ENCODE data around the gene TMEM39A. TPM values are rescaled to one million over a fixed set of nuclear protein-coding genes. Genes with fewer than 3 reads are reported as not detected.

Gene TMEM39A
- total and polyA plus RNA-seq, 2 donors (not counting 3 experiments of a cell fraction or from before 2014, with no cell fraction given) = 44.6 to 56.0 TPM

DNA sequence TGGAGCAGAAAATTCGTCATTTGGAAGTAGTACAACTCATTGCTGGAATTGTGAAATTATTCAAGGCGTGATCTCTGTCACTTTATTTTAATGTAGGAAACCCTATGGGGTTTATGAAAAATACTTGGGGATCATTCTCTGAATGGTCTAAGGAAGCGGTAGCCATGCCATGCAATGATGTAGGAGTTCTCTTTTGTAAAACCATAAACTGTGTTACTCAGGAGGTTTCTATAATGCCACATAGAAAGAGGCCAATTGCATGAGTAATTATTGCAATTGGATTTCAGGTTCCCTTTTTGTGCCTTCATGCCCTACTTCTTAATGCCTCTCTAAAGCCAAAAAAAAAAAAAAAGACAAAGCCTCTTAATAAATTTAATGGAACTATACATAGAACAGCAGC is 29.4 kb upstream of the TMEM39A start:
- BruUV-seq (replicated peaks) = no TSS peak
- dilution Hi-C loops (cut with MboI; ENCODE audit: extremely low pct_ligation_motif_present, low sequenced_read_pairs) = no loop called here
- CTCF ChIA-PET = no interaction called here

More for the DNA sequence above, 29.4 kb upstream of the TMEM39A start:
- POLR2A ChIA-PET = no interaction called here
- DNase-seq (ENCODE audit: low read depth, low spot score) = no peak
- no peak overlapping the region for H3K4me3 ChIP-seq (replicated peaks in 1 of 3; ENCODE audit: insufficient read depth in 1 of 3, low read depth in 1 of 3, low read length in 3 of 3)
- no peaks in the 10 kb centered on the region for H3K9me3 ChIP-seq (replicated peaks; ENCODE audit: control insufficient read depth, insufficient read depth, low read length)
- H3K9me1 ChIP-seq (replicated peaks; ENCODE audit: control insufficient read depth, extremely low read depth, insufficient read depth, low read length) = no peaks in the 10 kb centered on the region
- FAIRE-seq = no peak
- H3K27me3 ChIP-seq (ENCODE audit: control insufficient read depth in 2 of 2, insufficient read depth in 2 of 2, low read length in 2 of 2) = no peaks in the 10 kb centered on the region
- no peaks in the 10 kb centered on the region for H3K79me2 ChIP-seq (ENCODE audit: control insufficient read depth, insufficient read depth, low read length)
- H2AFZ ChIP-seq (ENCODE audit: low read depth, low read length) = no peak overlapping the region
- no peak overlapping the region for H3K9ac ChIP-seq (replicated peaks; ENCODE audit: extremely low read depth, insufficient read depth, low read length)
- no peak overlapping the region for H3K27ac ChIP-seq (ENCODE audit: insufficient read depth, low read depth, low read length)
- H3K36me3 ChIP-seq (ENCODE audit: control insufficient read depth in 2 of 2, extremely low read depth in 1 of 2, insufficient read depth in 2 of 2, low read length in 2 of 2) = no peaks in the 10 kb centered on the region
- TF ChIP-seq POLR2AphosphoS5 (IDR thresholded peaks at IDR 0.05; ENCODE audit: insufficient read depth, low read depth, low read length) (no peak), MAX (IDR thresholded peaks at IDR 0.05; ENCODE audit: insufficient read depth, insufficient read length) (no peak), FOS (IDR thresholded peaks at IDR 0.05; ENCODE audit: borderline replicate concordance, insufficient read depth, low read length) (no peak), GATA2 (IDR thresholded peaks at IDR 0.05; ENCODE audit: insufficient read depth, insufficient read length, low read depth, low read length) (no peak), JUN (IDR thresholded peaks at IDR 0.05; ENCODE audit: borderline replicate concordance, insufficient read depth, insufficient read length, low read depth) (no peak), MYC (IDR thresholded peaks at IDR 0.05; ENCODE audit: low read depth, low read length) (no peak), EZH2 (IDR thresholded peaks at IDR 0.05; ENCODE audit: borderline replicate concordance, low read depth, low read length, severe bottlenecking) (no peak), POLR2A (IDR thresholded peaks at IDR 0.05; ENCODE audit: low read depth, low read length) (no peak)
- TF ChIP-seq, protein P1, sequence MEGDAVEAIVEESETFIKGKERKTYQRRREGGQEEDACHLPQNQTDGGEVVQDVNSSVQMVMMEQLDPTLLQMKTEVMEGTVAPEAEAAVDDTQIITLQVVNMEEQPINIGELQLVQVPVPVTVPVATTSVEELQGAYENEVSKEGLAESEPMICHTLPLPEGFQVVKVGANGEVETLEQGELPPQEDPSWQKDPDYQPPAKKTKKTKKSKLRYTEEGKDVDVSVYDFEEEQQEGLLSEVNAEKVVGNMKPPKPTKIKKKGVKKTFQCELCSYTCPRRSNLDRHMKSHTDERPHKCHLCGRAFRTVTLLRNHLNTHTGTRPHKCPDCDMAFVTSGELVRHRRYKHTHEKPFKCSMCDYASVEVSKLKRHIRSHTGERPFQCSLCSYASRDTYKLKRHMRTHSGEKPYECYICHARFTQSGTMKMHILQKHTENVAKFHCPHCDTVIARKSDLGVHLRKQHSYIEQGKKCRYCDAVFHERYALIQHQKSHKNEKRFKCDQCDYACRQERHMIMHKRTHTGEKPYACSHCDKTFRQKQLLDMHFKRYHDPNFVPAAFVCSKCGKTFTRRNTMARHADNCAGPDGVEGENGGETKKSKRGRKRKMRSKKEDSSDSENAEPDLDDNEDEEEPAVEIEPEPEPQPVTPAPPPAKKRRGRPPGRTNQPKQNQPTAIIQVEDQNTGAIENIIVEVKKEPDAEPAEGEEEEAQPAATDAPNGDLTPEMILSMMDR (IDR thresholded peaks at IDR 0.05; ENCODE audit: extremely low read depth in 1 of 2, insufficient read depth in 1 of 2, low read depth in 1 of 2, low read length in 2 of 2) = no peak
- H4K20me1 ChIP-seq (replicated peaks; ENCODE audit: control insufficient read depth, extremely low read depth, insufficient read depth, low read length) = no peaks in the 10 kb centered on the region
- no peak overlapping the region for H3K4me2 ChIP-seq (ENCODE audit: insufficient read depth, low read length)
- peaks cover 6% of the 10 kb centered on the region for H3K4me1 ChIP-seq (ENCODE audit: control insufficient read depth, extremely low read depth, insufficient read depth, low read length)
- intact Hi-C loops (cut with micrococcal nuclease) = no loop called here

All from endothelial cell of umbilical vein (primary cell).